Neural cell (in vitro differentiated cells): ENCODE measurements around the gene TOLLIP. TPM values are rescaled to one million over a fixed set of nuclear protein-coding genes. Genes with fewer than 3 reads are reported as not detected.

Experiments used
- H2AFZ ChIP-seq: fragments of 200-600, 300-800 bp; sonication (generic), shearing (Covaris generic); 2 replicates; pipeline ENCODE4 v1.6.0; 2014; ENCODE audit warnings: low read depth, mild to moderate bottlenecking, antibody characterized with exemption, low read length, moderate library complexity
- H3F3A ChIP-seq: fragments of 200-600 bp; shearing (Covaris generic); 2 replicates; pipeline ENCODE4 v1.6.1; 2016; ENCODE audit warnings: mild to moderate bottlenecking, moderate library complexity, mixed read lengths, antibody characterized with exemption, low read length; ENCODE audit not compliant: insufficient read depth, poor library complexity, severe bottlenecking
- H3K27ac ChIP-seq: fragments of 200-600, 300-800 bp; sonication (generic), shearing (Covaris generic); 2 replicates; pipeline ENCODE4 v1.5.1; 2014; ENCODE audit warnings: mild to moderate bottlenecking, low read length, moderate library complexity
- H3K27me3 ChIP-seq: fragments of 300-800, 200-600 bp; sonication (generic), shearing (Covaris generic); 2 replicates; pipeline ENCODE4 v1.6.0; 2014; ENCODE audit warnings: mild to moderate bottlenecking, low read depth, low read length, moderate library complexity; ENCODE audit not compliant: insufficient read depth
- H3K36me3 ChIP-seq: fragments of 300-800, 200-600 bp; sonication (generic), shearing (Covaris generic); 2 replicates; pipeline ENCODE4 v1.5.1; 2014; ENCODE audit warnings: mild to moderate bottlenecking, antibody characterized with exemption, low read length, moderate library complexity; ENCODE audit not compliant: insufficient read depth
- H3K4me2 ChIP-seq: fragments of 300-800, 200-600 bp; sonication (generic), shearing (Covaris generic); 2 replicates; pipeline ENCODE4 v1.6.0; 2014; ENCODE audit warnings: mild to moderate bottlenecking, low read length
- H3K4me3 ChIP-seq: fragments of 300-800, 200-600 bp; sonication (generic), shearing (Covaris generic); 2 replicates; pipeline ENCODE4 v1.5.1; 2014; ENCODE audit warnings: mild to moderate bottlenecking, low read length, moderate library complexity
- H3K79me2 ChIP-seq: fragments of 200-600 bp; shearing (Covaris generic); replicated peaks from 2 replicates; pipeline ENCODE4 v1.6.0; 2014; ENCODE audit warnings: mild to moderate bottlenecking, low read length, moderate library complexity; ENCODE audit not compliant: insufficient read depth
- H3K9ac ChIP-seq: fragments of 300-800, 200-600 bp; sonication (generic), shearing (Covaris generic); 2 replicates; pipeline ENCODE4 v1.6.1; 2016; ENCODE audit warnings: mild to moderate bottlenecking, low read length, mixed read lengths
- H3K9me2 ChIP-seq: fragments of 200-600 bp; shearing (Covaris generic); 2 replicates; pipeline ENCODE4 v1.6.1; 2016; ENCODE audit warnings: mild to moderate bottlenecking, low read length, mixed read lengths; ENCODE audit not compliant: insufficient read depth
- H3K9me3 ChIP-seq: fragments of 200-600, 300-800 bp; sonication (generic), shearing (Covaris generic); 2 replicates; pipeline ENCODE4 v1.6.1; 2016; ENCODE audit warnings: mild to moderate bottlenecking, mixed run types, low read length, moderate library complexity, mixed read lengths
- H4K20me1 ChIP-seq: fragments of 200-600 bp; shearing (Covaris generic); 2 replicates; pipeline ENCODE4 v1.6.1; 2016; ENCODE audit warnings: mild to moderate bottlenecking, mixed run types; ENCODE audit not compliant: insufficient read depth
- CTCF ChIP-seq: fragments of 450-650 bp; IDR thresholded peaks from 2 replicates; pipeline ENCODE4 v1.5.1; 2014; ENCODE audit warnings: antibody characterized with exemption, mild to moderate bottlenecking, moderate library complexity; ENCODE audit not compliant: poor library complexity, severe bottlenecking
- EP300 ChIP-seq: fragments of 450-650 bp; conservative IDR thresholded peaks from 2 replicates; pipeline ENCODE4 v1.6.1; 2014; ENCODE audit warnings: antibody characterized with exemption, mild to moderate bottlenecking, moderate library complexity; ENCODE audit not compliant: poor library complexity, severe bottlenecking
- EZH2 ChIP-seq: fragments of 200-600, 300-800 bp; shearing (Covaris generic), sonication (generic); IDR thresholded peaks from 2 replicates; pipeline ENCODE4 v1.6.1; 2014; ENCODE audit warnings: antibody characterized with exemption, low read length, borderline replicate concordance, mild to moderate bottlenecking; ENCODE audit not compliant: insufficient read depth, poor library complexity, severe bottlenecking
- MXI1 ChIP-seq: fragments of 450-650 bp; conservative IDR thresholded peaks from 2 replicates; pipeline ENCODE4 v1.6.1; 2014; ENCODE audit warnings: antibody characterized with exemption, mild to moderate bottlenecking; ENCODE audit not compliant: poor library complexity, severe bottlenecking
- POLR2AphosphoS5 ChIP-seq: IDR thresholded peaks from 2 replicates; pipeline ENCODE4 v1.6.1; 2012
- RAD21 ChIP-seq: fragments of 450-650 bp; conservative IDR thresholded peaks from 2 replicates; pipeline ENCODE4 v1.6.1; 2014; ENCODE audit warnings: antibody characterized with exemption, mild to moderate bottlenecking, moderate library complexity
- SMC3 ChIP-seq: fragments of 450-650 bp; conservative IDR thresholded peaks from 2 replicates; pipeline ENCODE4 v1.6.1; 2014; ENCODE audit warnings: antibody characterized with exemption, mild to moderate bottlenecking, moderate library complexity; ENCODE audit not compliant: poor library complexity
- TAF1 ChIP-seq: IDR thresholded peaks from 2 replicates; pipeline ENCODE4 v1.6.1; 2012; ENCODE audit warnings: low read depth
- polyA plus RNA-seq: library from polyadenylated mRNA; depleted of rRNA; stranded (reverse); fragments of >200 nt; gene quantifications from 2 replicates; pipeline ENCODE4 v1.2.3, GENCODE V29; 2014
- TF ChIP-seq, protein P1 (sequence below): IDR thresholded peaks from 2 replicates; pipeline ENCODE4 v1.6.1; 2012; ENCODE audit warnings: borderline replicate concordance

TOLLIP gene
- polyA plus RNA-seq, 1 donor from 2014 or later = 24.1 TPM

- H3K27me3 ChIP-seq = no peaks in the 10 kb centered on the region
- no peaks in the 10 kb centered on the region for H3K79me2 ChIP-seq
- H2AFZ ChIP-seq = no peak overlapping the region
- no peak overlapping the region for H3K27ac ChIP-seq
- H3F3A ChIP-seq = no peaks in the 10 kb centered on the region
- H3K9me3 ChIP-seq = no peaks in the 10 kb centered on the region
- H4K20me1 ChIP-seq = no peaks in the 10 kb centered on the region
- no peaks in the 10 kb centered on the region for H3K9me2 ChIP-seq
- no peak overlapping the region for H3K4me2 ChIP-seq
- H3K36me3 ChIP-seq = no peaks in the 10 kb centered on the region
- no peak overlapping the region for H3K4me3 ChIP-seq
- no peak overlapping the region for H3K9ac ChIP-seq
- no peak for TF ChIP-seq CTCF
- TF ChIP-seq RAD21 = no peak
- no peak for TF ChIP-seq MXI1
- TF ChIP-seq, protein P1, sequence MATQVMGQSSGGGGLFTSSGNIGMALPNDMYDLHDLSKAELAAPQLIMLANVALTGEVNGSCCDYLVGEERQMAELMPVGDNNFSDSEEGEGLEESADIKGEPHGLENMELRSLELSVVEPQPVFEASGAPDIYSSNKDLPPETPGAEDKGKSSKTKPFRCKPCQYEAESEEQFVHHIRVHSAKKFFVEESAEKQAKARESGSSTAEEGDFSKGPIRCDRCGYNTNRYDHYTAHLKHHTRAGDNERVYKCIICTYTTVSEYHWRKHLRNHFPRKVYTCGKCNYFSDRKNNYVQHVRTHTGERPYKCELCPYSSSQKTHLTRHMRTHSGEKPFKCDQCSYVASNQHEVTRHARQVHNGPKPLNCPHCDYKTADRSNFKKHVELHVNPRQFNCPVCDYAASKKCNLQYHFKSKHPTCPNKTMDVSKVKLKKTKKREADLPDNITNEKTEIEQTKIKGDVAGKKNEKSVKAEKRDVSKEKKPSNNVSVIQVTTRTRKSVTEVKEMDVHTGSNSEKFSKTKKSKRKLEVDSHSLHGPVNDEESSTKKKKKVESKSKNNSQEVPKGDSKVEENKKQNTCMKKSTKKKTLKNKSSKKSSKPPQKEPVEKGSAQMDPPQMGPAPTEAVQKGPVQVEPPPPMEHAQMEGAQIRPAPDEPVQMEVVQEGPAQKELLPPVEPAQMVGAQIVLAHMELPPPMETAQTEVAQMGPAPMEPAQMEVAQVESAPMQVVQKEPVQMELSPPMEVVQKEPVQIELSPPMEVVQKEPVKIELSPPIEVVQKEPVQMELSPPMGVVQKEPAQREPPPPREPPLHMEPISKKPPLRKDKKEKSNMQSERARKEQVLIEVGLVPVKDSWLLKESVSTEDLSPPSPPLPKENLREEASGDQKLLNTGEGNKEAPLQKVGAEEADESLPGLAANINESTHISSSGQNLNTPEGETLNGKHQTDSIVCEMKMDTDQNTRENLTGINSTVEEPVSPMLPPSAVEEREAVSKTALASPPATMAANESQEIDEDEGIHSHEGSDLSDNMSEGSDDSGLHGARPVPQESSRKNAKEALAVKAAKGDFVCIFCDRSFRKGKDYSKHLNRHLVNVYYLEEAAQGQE = no peak
- no peak for TF ChIP-seq EZH2
- TF ChIP-seq EP300 = no peak
- TF ChIP-seq POLR2AphosphoS5 = no peak
- no peak for TF ChIP-seq TAF1
- TF ChIP-seq SMC3 = no peak
Observed at GRCh38 chr11:1237128-1237580, 72.3 kb downstream of the TOLLIP start.

DNA sequence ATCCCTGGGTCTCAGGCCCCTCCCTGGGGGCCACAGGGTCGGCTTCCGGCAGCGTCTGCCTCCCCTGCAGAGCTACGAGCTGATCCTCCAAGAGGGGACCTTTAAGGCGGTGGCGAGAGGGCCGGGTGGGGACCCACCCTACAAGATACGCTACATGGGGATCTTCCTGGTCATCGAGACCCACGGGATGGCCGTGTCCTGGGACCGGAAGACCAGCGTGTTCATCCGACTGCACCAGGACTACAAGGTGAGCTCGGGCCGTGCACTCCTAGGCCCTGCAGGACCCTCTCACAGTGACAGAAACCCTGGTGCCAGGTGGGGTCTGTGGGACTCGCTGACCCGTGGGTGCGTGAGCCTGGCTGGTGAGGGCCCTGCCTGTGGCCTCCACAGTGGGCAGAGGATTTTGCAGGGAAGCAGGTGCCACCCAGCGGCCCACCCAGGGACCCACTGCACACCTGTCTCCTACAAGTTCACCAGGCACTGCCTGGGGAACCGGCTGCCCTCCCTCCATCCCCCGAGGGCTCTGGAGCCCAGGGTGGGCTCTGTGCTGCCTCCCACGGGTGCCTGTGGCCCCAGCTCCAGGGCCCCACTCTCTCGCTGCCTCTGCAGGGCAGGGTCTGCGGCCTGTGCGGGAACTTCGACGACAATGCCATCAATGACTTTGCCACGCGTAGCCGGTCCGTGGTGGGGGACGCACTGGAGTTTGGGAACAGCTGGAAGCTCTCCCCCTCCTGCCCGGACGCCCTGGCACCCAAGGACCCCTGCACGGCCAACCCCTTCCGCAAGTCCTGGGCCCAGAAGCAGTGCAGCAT is 72.9 kb downstream of the TOLLIP start:
- Histone ChIP-seq H3K9ac (no peak overlapping the region), H2AFZ (no peak overlapping the region), H3K79me2 (no peaks in the 10 kb centered on the region), H3K9me3 (no peaks in the 10 kb centered on the region), H3K4me3 (no peak overlapping the region), H4K20me1 (no peaks in the 10 kb centered on the region), H3K27me3 (no peaks in the 10 kb centered on the region), H3K36me3 (no peaks in the 10 kb centered on the region), H3F3A (no peaks in the 10 kb centered on the region), H3K27ac (no peak overlapping the region), H3K9me2 (no peaks in the 10 kb centered on the region), H3K4me2 (no peak overlapping the region)
- no peak for TF ChIP-seq EP300
- no peak for TF ChIP-seq CTCF
- TF ChIP-seq EZH2 = no peak
- TF ChIP-seq MXI1 = no peak
